Measurements from ENCODE around the gene SH2D1B. TPM values are rescaled to one million over a fixed set of nuclear protein-coding genes. Genes with fewer than 3 reads are reported as not detected.
"Not testable (repeated sequence)": the region's sequence is repeated elsewhere in the genome, so short reads cannot be mapped to it uniquely, and the experiment has no call there.

The SH2D1B gene
- polyA plus RNA-seq, 4 donors: 0.13 to 0.40 (median 0.14) TPM

DNA sequence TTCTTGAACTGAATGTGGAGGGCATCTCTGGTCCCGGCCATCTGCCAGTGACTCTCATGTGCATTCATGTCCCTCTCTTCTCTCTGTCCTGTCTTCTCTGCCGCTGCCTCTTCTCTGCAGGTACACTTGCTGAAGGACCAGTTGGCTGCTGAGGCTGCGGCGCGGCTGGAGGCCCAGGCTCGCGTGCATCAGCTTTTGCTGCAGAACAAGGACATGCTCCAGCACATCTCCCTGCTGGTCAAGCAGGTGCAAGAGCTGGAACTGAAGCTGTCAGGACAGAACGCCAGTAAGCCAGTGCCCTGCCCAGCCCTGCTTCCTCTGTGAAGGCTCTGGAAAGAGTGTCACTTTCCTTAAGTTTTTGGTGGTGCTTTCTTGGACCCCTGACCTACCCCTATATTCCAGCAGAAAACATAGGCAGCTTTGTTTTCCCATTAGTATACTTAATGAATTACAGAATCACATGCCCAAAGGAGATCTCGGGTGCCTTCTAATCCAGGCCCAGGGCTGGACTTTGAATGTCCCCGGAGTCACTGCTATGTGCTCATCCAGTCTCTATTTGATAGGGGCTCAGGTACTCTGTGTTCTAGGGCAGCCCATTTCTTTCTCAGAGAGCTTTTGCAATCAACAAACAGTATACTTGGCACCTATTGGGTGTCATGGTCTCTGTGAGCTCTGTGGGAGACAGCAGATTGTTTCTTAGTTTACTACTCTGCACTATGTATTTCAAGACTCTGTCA lies 46.5 kb downstream of the SH2D1B start:
- DNase-seq (ENCODE audit: low read depth in 4 of 4, low spot score in 2 of 4): no peak

GRCh38 chr1:162364498-162364897 lies 47.4 kb downstream of the SH2D1B start:
- no peak for DNase-seq (ENCODE audit: low read depth in 4 of 4, low spot score in 2 of 4)

DNA sequence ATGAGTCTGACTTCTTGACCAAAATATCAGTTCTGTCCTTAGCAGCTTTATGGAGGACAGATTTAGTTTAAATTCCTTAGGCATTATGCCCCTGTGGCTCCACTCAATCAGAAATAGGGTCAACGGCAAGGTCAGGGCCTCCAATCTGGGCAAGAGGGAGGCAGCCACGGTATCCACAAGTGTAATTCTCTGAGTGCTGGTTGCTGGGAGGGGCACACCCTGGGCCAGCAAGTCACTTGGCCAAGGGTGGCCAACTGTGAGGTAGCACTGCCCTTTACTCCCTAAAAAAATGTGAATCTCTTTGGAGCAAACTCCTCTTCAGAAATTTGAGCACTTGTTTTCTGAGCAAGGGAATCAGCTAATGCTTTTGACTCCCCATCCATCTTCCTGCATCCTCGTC lies 48.1 kb downstream of the SH2D1B start:
- no peak for DNase-seq (ENCODE audit: low read depth in 4 of 4, low spot score in 2 of 4)

- DNase-seq (ENCODE audit: low read depth in 4 of 4, low spot score in 2 of 4): no peak
These were observed 50.6 kb downstream of the SH2D1B start for GRCh38 chr1:162361349-162361748.

GRCh38 chr1:162360874-162361260 lies 51.1 kb downstream of the SH2D1B start:
- DNase-seq (ENCODE audit: low read depth in 4 of 4, low spot score in 2 of 4): no peak

GRCh38 chr1:162360237-162360873 lies 51.6 kb downstream of the SH2D1B start:
- DNase-seq (ENCODE audit: low read depth in 4 of 4, low spot score in 2 of 4): no peak

GRCh38 chr1:162359523-162360236 lies 52.3 kb downstream of the SH2D1B start:
- no peak for DNase-seq (ENCODE audit: low read depth in 4 of 4, low spot score in 2 of 4)

GRCh38 chr1:162358928-162359327 lies 53.0 kb downstream of the SH2D1B start:
- no peak for DNase-seq (ENCODE audit: low read depth in 4 of 4, low spot score in 2 of 4)

DNA sequence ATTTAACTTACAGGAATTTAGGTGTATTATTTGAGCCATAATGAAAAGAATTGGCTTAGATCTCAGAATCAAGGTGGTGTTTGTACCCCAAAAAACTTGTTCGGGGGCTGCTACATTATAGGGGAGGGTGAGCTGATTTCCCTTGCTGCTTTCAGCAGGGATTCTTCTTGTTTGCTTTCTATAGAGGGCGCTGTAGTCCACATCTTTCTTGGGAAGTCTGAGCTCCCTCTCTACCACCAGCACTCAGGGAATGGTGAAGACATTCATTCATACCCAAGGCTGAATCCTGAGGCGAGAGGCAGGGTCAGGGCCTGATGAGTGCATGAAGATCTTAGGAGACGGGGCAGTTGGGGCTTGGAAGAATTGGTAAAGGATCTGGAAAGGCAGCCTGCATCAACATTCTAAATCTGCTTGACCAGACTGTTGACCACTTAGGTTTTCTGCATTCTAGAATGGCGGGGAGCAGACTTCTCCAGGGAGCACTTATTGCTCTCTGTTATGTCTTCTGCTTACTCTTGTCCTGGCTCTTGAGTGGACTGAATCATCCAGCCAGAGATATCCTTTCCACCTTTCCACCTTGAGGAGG lies 54.2 kb downstream of the SH2D1B start:
- no peak for DNase-seq (ENCODE audit: low read depth in 4 of 4, low spot score in 2 of 4)

- DNase-seq (ENCODE audit: low read depth in 4 of 4, low spot score in 2 of 4): no peak
These were observed 58.2 kb downstream of the SH2D1B start for GRCh38 chr1:162353702-162354101.

DNA sequence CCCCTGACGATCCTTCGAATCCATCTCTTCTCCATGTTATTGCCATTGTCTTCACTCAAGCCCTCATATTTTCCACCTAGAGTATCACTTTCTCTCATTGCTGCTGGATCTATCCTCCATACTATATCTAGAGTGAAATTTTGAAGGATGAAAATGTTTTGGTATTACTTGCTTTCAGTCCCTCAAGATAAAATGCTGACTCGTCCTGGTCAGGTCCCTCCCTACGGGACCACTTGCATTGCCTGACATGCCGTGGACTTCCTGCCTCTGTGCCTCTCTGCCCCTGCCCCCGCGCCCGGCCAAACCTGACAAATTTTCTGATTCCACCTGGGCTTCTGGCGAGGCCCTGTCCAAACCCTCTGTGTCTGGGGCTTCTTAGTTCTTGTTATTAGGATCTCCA lies 58.9 kb downstream of the SH2D1B start:
- no peak for DNase-seq (ENCODE audit: low read depth in 4 of 4, low spot score in 2 of 4)

GRCh38 chr1:162351874-162352273 lies 60.1 kb downstream of the SH2D1B start:
- DNase-seq (ENCODE audit: low read depth in 4 of 4, low spot score in 2 of 4): not testable (repeated sequence)

DNA sequence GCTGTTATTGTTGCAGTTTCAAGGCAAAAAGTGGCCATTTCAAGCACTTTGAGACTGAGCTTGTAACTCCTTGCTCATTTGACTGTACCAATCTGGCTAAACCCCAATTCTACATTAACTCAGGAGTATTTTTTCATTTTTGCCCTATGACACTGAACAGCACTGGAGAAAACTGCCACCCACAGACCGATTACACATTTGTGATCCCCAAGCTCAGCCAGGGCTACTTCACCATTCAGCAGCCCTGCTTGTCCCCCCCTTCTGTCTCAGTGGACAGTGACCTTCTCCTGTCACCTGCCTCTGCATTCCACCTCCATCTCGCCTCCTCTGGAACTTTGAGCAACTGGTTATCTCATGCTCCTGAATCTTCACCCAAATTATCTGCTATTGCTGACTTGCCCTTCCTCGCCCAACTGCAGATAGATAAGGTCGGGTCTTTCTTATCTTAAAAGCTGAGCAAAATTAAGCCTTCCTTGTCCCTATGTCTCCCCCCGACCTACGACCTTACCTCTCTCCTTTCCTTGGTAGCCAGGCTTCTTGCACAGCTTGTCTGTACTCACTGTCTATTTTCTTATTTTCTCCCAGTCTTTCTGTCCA lies 60.6 kb downstream of the SH2D1B start:
- DNase-seq (ENCODE audit: low read depth in 4 of 4, low spot score in 2 of 4): no peak

GRCh38 chr1:162349635-162350330 lies 62.2 kb downstream of the SH2D1B start:
- peak in 2 of 4 donors; percentile 28 to 39 for DNase-seq (ENCODE audit: low read depth in 4 of 4, low spot score in 2 of 4)

GRCh38 chr1:162347281-162347680 lies 64.7 kb downstream of the SH2D1B start:
- no peak for DNase-seq (ENCODE audit: low read depth in 4 of 4, low spot score in 2 of 4)

Other genes starting within 250 kb of the SH2D1B start
- 1 to 10 TPM in 2 of 4 donors, under 1 TPM in 2; 0.37 to 5.3 (median 1.8) TPM for gene SPATA46, start 35.3 kb downstream of the SH2D1B start, polyA plus RNA-seq (ENCODE audit: insufficient read length in 4 of 4)
- 10 to 100 TPM; 13.2 to 25.8 (median 19.5) TPM for gene C1orf226, start 30.4 kb downstream of the SH2D1B start, polyA plus RNA-seq (ENCODE audit: insufficient read length in 4 of 4)
- 10 to 100 TPM; 34.5 to 42.6 (median 36.2) TPM for gene UHMK1, start 85.7 kb upstream of the SH2D1B start, polyA plus RNA-seq (ENCODE audit: insufficient read length in 4 of 4)
- 10 to 100 TPM; 31.8 to 38.4 (median 33.9) TPM for gene UAP1, start 149.6 kb upstream of the SH2D1B start, polyA plus RNA-seq (ENCODE audit: insufficient read length in 4 of 4)
- gene DDR2, start 220.3 kb upstream of the SH2D1B start, polyA plus RNA-seq (ENCODE audit: insufficient read length in 4 of 4): 10 to 100 TPM; 17.4 to 25.2 (median 22.3) TPM